NCI-H1417 (cell line): ENCODE data around the gene CYBA.

Source experiments
- DNase-seq, 3 experiments: peaks; one replicate each; lab custom pipeline; 2025; lab: John Stamatoyannopoulos, UW

The CYBA gene

GRCh38 chr16:88662843-88663606 lies 12.2 kb upstream of the CYBA start, which contains the start of gene MVD:
Gene MVD, minus strand, starts transcription at chr16:88663091. Its CDS starts 11 bp downstream, at chr16:88663080.
- peak; percentile 91 to 97 (median 92) for DNase-seq

GRCh38 chr16:88662222-88662842 lies 11.5 kb upstream of the CYBA start:
- peak in 2 of 3 experiments; percentile 51 to 52 for DNase-seq

- no peak for DNase-seq
Measured at GRCh38 chr16:88661468-88661867, 10.6 kb upstream of the CYBA start.

- no peak for DNase-seq
Measured at GRCh38 chr16:88659160-88659559, 8.3 kb upstream of the CYBA start.

GRCh38 chr16:88658714-88659113 lies 7.9 kb upstream of the CYBA start:
- DNase-seq, result no peak

GRCh38 chr16:88657371-88657770 lies 6.5 kb upstream of the CYBA start:
- DNase-seq, result no peak

GRCh38 chr16:88656291-88656980 lies 5.6 kb upstream of the CYBA start:
- no peak for DNase-seq

GRCh38 chr16:88655733-88656281 lies 5.0 kb upstream of the CYBA start:
- peak in 2 of 3 experiments; percentile 44 to 74 for DNase-seq

- DNase-seq, result peak in 2 of 3 experiments; percentile 20 to 41
Measured at GRCh38 chr16:88655053-88655732, 4.3 kb upstream of the CYBA start.

- DNase-seq, result no peak
Measured at GRCh38 chr16:88654363-88655052, 3.7 kb upstream of the CYBA start.

GRCh38 chr16:88653596-88654362 lies 2.9 kb upstream of the CYBA start:
- no peak for DNase-seq

GRCh38 chr16:88653101-88653500 lies 2.2 kb upstream of the CYBA start:
- no peak for DNase-seq

- DNase-seq, result no peak
Measured at GRCh38 chr16:88652762-88653063, 1.9 kb upstream of the CYBA start.

- no peak for DNase-seq
Measured at GRCh38 chr16:88651989-88652761, 1.3 kb upstream of the CYBA start.

- DNase-seq, result peak in 1 of 3 experiments; percentile 9
Measured at GRCh38 chr16:88651276-88651988, 579 bp upstream of the CYBA start.

GRCh38 chr16:88649924-88650748 lies 717 bp downstream of the CYBA start:
- no peak for DNase-seq

GRCh38 chr16:88649195-88649923 lies 1.5 kb downstream of the CYBA start:
- DNase-seq, result peak in 1 of 3 experiments; percentile 56
